Stimulated activated naive CD8-positive, alpha-beta T cell treated with anti-CD3 and anti-CD28 coated beads, Interleukin-15, Interleukin-2, amounts not matched to agents 100 ng/mL and 50 ng/mL, for 24 hours (primary cell): Measurements from ENCODE around the gene DNLZ.
A peak's percentile ranks its signal among the peaks of the same experiment; 100 is the strongest.

ENCODE experiments used
- H3K27ac Mint-ChIP-seq: one replicate; pipeline ENCODE4 v1.8.0; 2021; ENCODE audit warnings: mild to moderate bottlenecking, mixed read lengths
- H3K27me3 Mint-ChIP-seq: one replicate; pipeline ENCODE4 v1.8.0; 2021; ENCODE audit warnings: mixed read lengths
- H3K36me3 Mint-ChIP-seq: one replicate; pipeline ENCODE4 v1.8.0; 2021; ENCODE audit warnings: low read depth, mixed read lengths
- H3K4me1 Mint-ChIP-seq: one replicate; pipeline ENCODE4 v1.8.0; 2021; ENCODE audit warnings: low read depth, mixed read lengths
- H3K4me3 Mint-ChIP-seq: one replicate; pipeline ENCODE4 v1.8.0; 2021; ENCODE audit warnings: mild to moderate bottlenecking, mixed read lengths
- H3K9me3 Mint-ChIP-seq: one replicate; pipeline ENCODE4 v1.8.0; 2021; ENCODE audit warnings: mixed read lengths

The DNLZ gene

DNA sequence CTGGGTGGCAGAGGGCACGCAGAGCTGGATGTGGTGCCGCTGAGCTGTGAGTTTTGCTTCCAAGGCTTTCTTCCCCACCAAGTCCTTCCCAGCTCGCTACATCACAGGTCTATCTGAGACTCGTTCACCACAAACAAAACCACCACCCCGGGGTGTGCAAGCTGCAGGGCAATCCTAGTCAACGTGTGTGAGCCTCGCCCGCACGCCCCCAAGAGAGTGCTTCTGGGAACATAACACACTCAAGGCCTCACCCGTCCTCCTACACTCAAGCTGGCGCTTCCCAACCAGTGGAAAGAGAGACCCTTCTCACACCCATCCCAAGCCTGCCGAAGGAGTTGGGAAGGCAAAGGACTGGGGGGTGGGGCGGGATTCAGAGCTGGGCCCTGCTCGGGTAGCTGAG, 25.9 kb upstream of the DNLZ start:
- no peak overlapping the region for H3K4me3 Mint-ChIP-seq
- H3K36me3 Mint-ChIP-seq: peaks cover 66% of the 10 kb centered on the region
- H3K4me1 Mint-ChIP-seq: peaks cover 27% of the 10 kb centered on the region
- H3K27ac Mint-ChIP-seq: no peak overlapping the region
- H3K9me3 Mint-ChIP-seq: no peaks in the 10 kb centered on the region
- no peaks in the 10 kb centered on the region for H3K27me3 Mint-ChIP-seq

DNA sequence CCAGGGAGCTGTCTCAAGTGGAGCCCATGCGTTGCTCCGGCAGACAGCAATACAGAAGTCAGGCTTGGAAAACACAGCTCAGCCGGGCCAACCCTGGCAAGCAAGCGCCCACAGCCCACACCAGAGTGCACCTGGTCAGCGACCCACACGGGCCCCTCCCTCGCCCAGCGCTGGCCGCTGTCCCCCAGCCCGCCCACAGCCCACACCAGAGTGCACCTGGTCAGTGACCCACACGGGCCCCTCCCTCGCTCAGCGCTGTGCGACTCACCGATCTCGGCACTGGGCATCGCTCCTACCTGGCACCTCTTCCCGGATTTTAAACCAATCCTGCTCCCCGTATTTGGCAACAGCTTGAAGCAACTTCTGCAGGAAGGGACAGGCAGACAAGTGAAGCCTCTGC, 23.7 kb upstream of the DNLZ start:
- H3K4me1 Mint-ChIP-seq: peaks cover 31% of the 10 kb centered on the region
- H3K27me3 Mint-ChIP-seq: no peaks in the 10 kb centered on the region
- no peak overlapping the region for H3K27ac Mint-ChIP-seq
- no peak overlapping the region for H3K4me3 Mint-ChIP-seq
- peaks cover 73% of the 10 kb centered on the region for H3K36me3 Mint-ChIP-seq
- H3K9me3 Mint-ChIP-seq: no peaks in the 10 kb centered on the region

DNA sequence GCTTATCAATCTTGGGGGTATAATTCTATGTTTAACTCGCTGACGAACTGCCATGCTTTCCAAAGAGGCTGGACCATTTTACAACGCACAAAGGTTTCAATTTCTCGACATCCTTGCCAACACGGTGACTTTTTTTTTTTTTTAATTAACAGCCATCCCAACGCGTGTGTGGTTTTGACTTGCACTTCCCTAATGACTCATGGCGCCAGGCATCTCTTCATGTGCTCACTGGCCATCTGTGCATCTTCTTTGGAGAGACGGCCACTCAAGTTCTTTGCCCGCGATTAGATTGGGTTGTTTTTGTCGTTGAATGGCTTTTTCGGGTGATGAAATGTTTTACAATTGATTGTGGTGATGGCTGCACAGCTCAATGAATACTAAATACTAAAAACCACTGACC, 22.5 kb upstream of the DNLZ start:
- peaks cover 66% of the 10 kb centered on the region for H3K36me3 Mint-ChIP-seq
- H3K4me3 Mint-ChIP-seq: peak overlapping the region; percentile 7
- H3K9me3 Mint-ChIP-seq: no peaks in the 10 kb centered on the region
- H3K27me3 Mint-ChIP-seq: no peaks in the 10 kb centered on the region
- H3K4me1 Mint-ChIP-seq: peaks cover 31% of the 10 kb centered on the region
- H3K27ac Mint-ChIP-seq: no peak overlapping the region

DNA sequence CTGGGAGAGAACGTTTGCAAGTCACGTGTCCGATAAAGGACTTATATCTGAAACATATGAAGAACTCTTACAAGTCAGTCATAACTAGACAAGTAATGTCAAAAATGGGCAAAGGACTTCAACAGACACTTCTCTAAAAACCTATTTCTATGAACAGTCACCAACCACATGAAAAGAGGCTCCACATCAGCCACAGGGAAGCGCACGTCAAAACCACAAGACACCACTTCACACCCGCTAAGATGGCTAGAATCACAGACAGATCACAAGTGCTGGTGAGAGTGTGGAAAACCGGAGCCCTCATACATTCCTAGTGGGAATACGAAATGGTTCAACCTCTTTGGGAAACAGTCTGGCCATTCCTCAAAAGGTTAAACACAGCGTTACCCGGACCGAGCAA, 21.5 kb upstream of the DNLZ start:
- Mint-ChIP-seq H3K9me3 (no peaks in the 10 kb centered on the region), H3K4me3 (no peak overlapping the region), H3K4me1 (peaks cover 31% of the 10 kb centered on the region), H3K36me3 (peaks cover 63% of the 10 kb centered on the region), H3K27ac (peak overlapping the region; percentile 53), H3K27me3 (no peaks in the 10 kb centered on the region)

DNA sequence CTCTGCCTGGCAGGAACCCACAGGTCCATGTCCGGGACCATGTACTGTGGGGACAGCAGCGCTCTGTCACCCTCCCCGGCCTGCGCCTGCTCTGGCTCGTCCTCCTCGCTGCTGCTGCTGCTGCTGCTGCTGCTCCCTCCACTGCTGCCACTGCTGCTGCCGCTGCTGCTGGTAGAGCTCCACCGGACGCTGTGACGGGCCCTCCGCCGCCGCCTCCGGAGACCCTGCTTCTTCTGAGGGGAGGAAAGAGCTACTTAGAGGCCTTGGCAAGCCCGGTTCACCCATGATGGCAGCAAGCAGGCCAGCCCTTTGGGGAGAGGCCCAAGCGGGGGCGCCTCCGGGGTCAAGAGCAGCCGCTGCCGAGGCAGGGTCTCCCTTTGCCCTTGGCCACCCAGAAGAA, 19.9 kb upstream of the DNLZ start:
- Mint-ChIP-seq H3K27me3 (no peaks in the 10 kb centered on the region), H3K9me3 (no peaks in the 10 kb centered on the region), H3K4me1 (peaks cover 27% of the 10 kb centered on the region), H3K36me3 (peaks cover 47% of the 10 kb centered on the region), H3K27ac (no peak overlapping the region), H3K4me3 (no peak overlapping the region)

DNA sequence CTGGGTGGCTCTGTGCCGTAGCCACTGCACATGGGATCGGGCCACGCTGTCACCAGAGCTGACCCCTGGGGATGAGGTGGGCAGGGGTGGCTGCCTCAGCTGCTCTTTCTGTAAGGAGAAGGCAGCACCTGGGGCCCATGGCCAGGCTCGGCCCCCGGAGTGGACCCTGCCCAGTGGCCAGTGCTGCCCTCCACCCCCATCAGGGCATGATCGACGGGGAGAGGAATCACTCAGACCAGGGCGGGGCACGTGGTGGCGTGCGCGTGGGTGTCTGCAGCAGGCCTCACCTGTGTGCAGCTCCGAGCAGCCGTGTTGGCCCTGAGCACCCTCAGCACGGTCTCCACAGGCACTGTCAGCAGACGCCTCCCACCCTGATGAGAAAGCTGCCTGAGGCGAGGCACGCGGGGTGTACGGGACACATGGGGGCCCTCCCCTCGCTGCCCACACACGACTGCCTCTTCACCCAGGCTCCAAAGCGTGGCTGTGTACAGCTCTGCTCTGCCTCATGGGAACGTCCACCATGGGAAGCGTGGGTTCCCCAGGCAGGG, 18.5 kb upstream of the DNLZ start:
- Mint-ChIP-seq H3K9me3 (no peaks in the 10 kb centered on the region), H3K4me1 (peaks cover 23% of the 10 kb centered on the region), H3K4me3 (no peak overlapping the region), H3K27me3 (no peaks in the 10 kb centered on the region), H3K36me3 (peaks cover 36% of the 10 kb centered on the region), H3K27ac (no peak overlapping the region)

DNA sequence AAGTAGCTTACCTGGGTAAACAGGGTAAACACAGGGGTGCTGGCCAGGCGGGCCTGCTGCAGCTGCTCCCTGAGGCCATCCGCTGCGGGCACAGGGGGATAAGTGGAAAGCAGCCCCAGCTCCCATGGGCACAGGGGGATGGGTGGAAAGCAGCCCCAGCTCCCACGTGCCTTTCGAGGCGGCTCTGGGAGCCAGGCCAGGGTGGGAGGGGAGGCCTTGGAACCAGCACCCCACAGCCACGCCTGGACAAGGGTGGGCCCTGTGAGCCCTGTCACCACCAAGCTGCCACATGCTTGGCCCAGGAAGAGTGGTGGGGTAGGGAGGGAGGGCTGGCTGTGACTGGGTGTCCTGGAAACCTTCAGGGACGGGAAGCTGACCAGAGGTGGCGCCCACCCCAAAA, 17.8 kb upstream of the DNLZ start:
- Mint-ChIP-seq H3K36me3 (peaks cover 36% of the 10 kb centered on the region), H3K27me3 (no peaks in the 10 kb centered on the region), H3K27ac (no peak overlapping the region), H3K9me3 (no peaks in the 10 kb centered on the region), H3K4me3 (no peak overlapping the region), H3K4me1 (peaks cover 23% of the 10 kb centered on the region)

DNA sequence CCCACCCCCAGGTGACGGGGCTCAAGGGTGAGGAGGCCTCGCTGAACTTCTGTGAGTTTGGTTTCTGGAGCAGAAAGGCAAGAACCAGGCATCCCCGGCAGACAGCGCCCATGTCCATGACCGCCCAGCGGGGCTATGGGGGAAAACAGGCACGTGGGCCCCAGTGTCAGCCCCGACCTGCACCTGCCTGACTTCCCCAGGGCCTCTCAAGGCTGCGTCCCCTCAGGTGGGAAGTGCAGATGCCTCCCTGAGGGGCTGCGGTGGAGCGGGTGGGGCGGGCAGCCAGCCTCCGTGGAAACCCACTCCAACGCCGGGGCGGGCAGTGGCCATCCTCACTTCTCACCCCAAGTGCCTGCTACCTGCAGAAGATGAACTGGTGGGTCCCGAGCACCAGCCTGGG, 16.8 kb upstream of the DNLZ start:
- H3K4me1 Mint-ChIP-seq: peaks cover 13% of the 10 kb centered on the region
- no peaks in the 10 kb centered on the region for H3K9me3 Mint-ChIP-seq
- H3K27ac Mint-ChIP-seq: no peak overlapping the region
- H3K36me3 Mint-ChIP-seq: peaks cover 26% of the 10 kb centered on the region
- no peak overlapping the region for H3K4me3 Mint-ChIP-seq
- H3K27me3 Mint-ChIP-seq: no peaks in the 10 kb centered on the region

DNA sequence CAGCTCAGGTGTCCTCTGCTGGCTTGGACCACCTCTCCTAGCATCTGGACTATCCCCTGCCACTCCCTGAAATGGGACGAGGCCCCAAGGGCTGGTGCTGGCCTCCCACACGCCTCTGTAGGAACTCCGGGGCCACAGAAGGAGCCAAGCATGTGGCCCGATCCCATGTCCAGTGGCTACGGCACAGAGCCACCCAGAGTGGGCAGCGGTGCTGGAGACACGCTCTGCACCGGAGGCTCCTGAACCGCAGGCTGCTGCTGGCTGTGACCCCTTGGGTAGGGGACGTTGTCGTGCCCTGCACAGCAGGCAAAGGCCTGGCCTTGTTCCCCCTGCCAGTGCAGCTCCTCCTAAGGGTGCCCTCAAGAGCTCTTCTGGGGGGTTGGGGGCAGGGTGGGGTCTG, 16.3 kb upstream of the DNLZ start:
- peaks cover 22% of the 10 kb centered on the region for H3K36me3 Mint-ChIP-seq
- H3K9me3 Mint-ChIP-seq: no peaks in the 10 kb centered on the region
- no peak overlapping the region for H3K4me3 Mint-ChIP-seq
- H3K4me1 Mint-ChIP-seq: peaks cover 8% of the 10 kb centered on the region
- no peak overlapping the region for H3K27ac Mint-ChIP-seq
- H3K27me3 Mint-ChIP-seq: no peaks in the 10 kb centered on the region

DNA sequence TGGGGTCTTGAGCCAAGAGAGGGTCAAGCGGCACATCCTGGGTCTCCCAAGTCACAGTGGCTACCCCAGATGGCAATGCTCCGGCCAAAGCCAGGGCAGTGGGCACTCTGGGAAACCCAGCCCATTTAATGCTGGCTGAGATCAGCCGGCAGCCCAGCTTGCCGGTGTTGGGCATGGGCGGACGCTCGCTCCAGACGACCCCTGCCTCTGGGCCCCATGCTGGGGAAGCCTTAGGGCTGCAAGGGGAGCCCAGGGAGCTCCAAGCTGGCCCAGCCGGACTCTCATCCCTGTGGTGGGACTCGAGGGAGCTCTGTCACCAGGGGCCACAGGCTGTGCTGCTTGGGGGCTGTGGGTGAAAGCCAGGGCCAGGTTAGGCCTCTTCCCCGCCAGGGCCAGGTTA, 15.9 kb upstream of the DNLZ start:
- no peak overlapping the region for H3K4me3 Mint-ChIP-seq
- H3K9me3 Mint-ChIP-seq: no peaks in the 10 kb centered on the region
- H3K27me3 Mint-ChIP-seq: no peaks in the 10 kb centered on the region
- no peak overlapping the region for H3K27ac Mint-ChIP-seq
- peaks cover 4% of the 10 kb centered on the region for H3K4me1 Mint-ChIP-seq
- peaks cover 17% of the 10 kb centered on the region for H3K36me3 Mint-ChIP-seq

DNA sequence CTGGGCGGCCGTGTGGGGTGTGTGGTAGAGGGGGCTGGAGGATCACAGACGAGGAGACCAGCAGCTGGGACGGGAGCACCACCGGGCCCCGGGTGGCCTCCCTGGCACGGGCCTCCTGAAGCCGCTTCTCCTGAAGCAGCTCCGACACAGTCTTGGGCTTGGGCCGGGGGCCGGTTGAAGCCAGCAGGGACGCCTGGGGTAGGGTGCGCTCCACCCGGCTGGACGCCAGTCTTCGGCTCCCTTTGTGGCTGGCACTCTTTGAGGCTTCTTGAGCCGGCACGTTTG, 15.4 kb upstream of the DNLZ start:
- no peak overlapping the region for H3K27ac Mint-ChIP-seq
- H3K4me3 Mint-ChIP-seq: no peak overlapping the region
- H3K9me3 Mint-ChIP-seq: no peaks in the 10 kb centered on the region
- peaks cover 12% of the 10 kb centered on the region for H3K36me3 Mint-ChIP-seq
- no peaks in the 10 kb centered on the region for H3K27me3 Mint-ChIP-seq
- H3K4me1 Mint-ChIP-seq: no peaks in the 10 kb centered on the region

DNA sequence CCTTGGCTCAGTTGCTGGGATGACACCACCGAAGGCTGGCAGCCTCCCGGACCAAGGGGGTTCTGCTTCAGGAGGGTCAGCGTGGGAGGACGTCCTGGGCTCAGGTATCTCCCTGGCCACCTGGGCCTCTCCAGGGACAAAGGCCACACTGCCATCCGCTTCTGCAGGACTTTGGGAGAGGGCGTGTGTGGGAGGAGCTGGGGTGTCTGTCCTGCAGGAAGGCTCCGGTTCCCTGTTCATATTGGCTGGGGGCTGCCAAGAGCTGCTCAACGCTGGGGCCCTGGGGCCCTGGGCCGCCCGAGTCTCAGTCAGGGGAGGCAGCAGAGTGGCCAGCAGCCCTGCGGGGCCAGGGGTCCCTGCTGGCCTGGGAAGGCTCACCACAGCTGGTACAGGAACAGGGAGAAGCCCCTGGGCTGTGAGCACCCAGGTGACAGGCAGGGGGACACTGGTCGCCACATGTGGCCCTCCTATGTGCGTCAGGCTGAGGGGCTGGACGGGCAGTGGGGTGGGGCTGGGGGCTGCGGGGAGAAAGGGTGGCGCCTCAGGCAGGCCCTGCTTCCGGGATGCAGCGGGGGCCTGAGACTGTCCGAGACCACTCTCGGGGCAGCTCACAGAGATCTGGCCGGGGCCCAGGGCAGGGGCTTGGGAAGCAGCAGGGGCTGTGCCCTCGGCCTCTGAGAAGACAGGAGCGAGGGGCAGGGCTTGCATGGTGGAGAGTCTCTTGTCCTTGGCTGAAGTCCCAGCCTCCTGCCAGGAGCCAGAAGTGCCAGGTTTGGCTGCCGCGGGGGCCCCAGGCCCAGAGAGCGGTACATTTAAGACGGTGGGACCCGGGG, 14.8 kb upstream of the DNLZ start:
- Mint-ChIP-seq H3K4me1 (no peaks in the 10 kb centered on the region), H3K36me3 (peaks cover 9% of the 10 kb centered on the region), H3K9me3 (no peaks in the 10 kb centered on the region), H3K27me3 (no peaks in the 10 kb centered on the region), H3K27ac (no peak overlapping the region), H3K4me3 (no peak overlapping the region)

DNA sequence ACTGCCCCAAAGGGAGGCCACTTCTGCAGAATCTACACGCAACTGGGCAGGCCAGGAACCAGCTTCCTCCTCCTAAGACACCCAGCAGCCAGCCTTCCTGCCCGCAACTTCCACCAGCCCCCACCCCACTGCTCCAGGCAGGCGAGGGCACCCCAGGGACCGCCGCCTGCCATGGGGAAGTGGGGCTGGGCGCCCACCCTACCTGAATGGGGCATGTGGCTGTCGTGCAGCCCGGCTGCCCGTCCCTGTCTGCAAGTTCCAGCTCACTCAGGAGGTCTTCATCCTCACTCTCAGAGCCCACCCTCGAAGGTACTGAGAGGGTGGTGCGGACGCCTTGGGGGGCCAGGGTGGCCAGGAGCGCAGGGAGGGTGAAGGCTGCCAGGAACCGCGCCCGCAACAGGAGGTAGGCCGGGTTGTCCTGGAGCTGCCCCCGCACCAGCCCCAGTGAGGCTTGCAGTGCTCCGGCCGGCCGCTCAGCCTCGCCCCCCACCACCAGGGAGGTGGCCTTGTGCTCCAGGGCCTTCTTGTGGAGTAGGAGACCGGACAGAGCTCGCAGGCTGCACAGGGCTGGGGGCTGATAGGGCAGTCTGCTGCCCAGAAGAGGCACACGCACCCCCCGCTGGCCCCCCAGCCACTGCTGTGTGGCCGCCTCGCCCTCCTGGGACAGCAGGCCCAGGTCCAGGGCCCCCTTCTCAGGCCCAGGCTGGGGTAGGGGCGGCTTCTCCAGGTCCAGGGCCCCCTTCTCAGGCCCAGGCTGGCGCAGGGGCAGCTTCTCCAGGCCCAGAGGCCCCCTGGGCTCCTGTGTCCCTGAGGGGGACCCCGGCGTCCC, 14.0 kb upstream of the DNLZ start:
- Mint-ChIP-seq H3K4me3 (no peak overlapping the region), H3K36me3 (peaks cover 8% of the 10 kb centered on the region), H3K4me1 (peaks cover 4% of the 10 kb centered on the region), H3K27ac (no peak overlapping the region), H3K9me3 (no peaks in the 10 kb centered on the region), H3K27me3 (no peaks in the 10 kb centered on the region)

DNA sequence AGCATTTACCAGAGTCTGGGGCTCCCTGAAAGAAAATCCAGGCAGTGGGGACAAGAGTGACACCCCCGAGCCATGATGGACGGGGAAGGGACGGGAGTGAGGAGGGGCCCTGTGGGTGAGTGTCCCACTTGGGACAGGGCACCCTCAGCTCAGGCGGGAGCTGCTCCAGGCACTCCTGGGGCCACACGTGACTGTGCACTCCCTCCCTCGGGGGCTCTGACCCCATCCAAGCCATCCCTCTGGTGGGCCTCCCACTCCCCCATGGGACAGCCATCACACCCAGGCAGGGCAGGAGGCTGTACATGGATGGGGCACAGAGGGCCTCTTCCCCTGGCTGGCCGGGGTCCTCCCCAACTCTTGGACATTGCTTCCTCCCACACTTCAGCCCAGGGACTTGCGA, 12.9 kb upstream of the DNLZ start:
- Mint-ChIP-seq H3K27ac (no peak overlapping the region), H3K36me3 (no peaks in the 10 kb centered on the region), H3K27me3 (no peaks in the 10 kb centered on the region), H3K4me3 (no peak overlapping the region), H3K4me1 (peaks cover 4% of the 10 kb centered on the region), H3K9me3 (no peaks in the 10 kb centered on the region)

DNA sequence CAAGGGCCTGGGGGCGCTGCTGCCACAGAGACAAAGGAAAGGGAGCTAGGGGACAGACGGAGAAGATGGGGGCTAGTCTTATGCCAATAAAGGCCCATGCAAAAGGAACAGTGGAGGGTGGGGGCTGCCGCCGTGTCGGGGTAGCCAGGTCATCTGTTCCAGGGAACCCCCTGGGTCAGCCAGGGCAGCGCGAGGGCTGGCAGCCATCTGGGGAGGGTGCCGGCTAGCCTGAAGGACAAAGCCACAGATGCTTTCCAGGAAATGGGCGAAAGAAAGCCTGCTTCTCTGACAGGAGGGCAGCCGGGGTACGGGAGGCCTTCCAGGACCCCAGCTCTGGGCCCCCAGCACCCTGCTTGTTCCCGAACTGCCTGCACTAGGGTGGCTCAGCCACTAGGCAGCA, 11.6 kb upstream of the DNLZ start:
- Mint-ChIP-seq H3K4me3 (no peak overlapping the region), H3K27ac (peak overlapping the region; percentile 63), H3K4me1 (peaks cover 4% of the 10 kb centered on the region), H3K27me3 (no peaks in the 10 kb centered on the region), H3K36me3 (no peaks in the 10 kb centered on the region), H3K9me3 (no peaks in the 10 kb centered on the region)
